GM13976 (cell line): Measurements from ENCODE around the gene SPATA19.

Experiments used
- DNase-seq: peaks from one replicate; pipeline ENCODE4 v3.0.0; 2012; ENCODE audit warnings: low spot score
- in situ Hi-C: fragments of 300-500 bp; cut with MboI; formaldehyde crosslinking; loops from one replicate; pipeline ENCODE4 v1.12.0; 2022; ENCODE audit warnings: low sequenced_read_pairs, mixed read lengths, inconsistent platforms; ENCODE audit not compliant: unreplicated experiment
- TF ChIP-seq, protein P1 (sequence below): IDR thresholded peaks from 2 replicates; pipeline ENCODE4 v1.5.1; 2012; ENCODE audit warnings: borderline replicate concordance, mild to moderate bottlenecking; ENCODE audit not compliant: insufficient read depth; ENCODE audit errors: extremely low read depth, missing control alignments, control extremely low read depth

Gene SPATA19

DNA sequence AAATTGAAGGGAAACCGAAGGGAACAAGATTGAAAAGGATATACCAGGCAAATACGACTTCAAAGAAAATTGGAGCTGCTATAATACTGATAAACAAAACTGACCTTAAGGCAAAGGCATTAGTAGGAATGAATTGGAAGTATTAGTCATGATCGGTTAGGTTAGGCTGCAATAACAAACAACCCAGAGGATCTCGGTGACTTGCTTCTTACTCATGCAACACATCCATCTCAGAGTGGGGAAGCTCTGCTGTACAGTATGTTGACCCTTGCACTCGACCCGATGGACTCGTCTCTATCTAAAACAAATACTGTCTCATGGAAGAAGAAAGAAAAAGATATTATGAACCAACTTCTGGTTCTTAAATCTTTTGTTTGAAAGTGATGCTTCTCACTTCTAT, 42.3 kb downstream of the SPATA19 start:
- no peak for DNase-seq
- TF ChIP-seq, protein P1, sequence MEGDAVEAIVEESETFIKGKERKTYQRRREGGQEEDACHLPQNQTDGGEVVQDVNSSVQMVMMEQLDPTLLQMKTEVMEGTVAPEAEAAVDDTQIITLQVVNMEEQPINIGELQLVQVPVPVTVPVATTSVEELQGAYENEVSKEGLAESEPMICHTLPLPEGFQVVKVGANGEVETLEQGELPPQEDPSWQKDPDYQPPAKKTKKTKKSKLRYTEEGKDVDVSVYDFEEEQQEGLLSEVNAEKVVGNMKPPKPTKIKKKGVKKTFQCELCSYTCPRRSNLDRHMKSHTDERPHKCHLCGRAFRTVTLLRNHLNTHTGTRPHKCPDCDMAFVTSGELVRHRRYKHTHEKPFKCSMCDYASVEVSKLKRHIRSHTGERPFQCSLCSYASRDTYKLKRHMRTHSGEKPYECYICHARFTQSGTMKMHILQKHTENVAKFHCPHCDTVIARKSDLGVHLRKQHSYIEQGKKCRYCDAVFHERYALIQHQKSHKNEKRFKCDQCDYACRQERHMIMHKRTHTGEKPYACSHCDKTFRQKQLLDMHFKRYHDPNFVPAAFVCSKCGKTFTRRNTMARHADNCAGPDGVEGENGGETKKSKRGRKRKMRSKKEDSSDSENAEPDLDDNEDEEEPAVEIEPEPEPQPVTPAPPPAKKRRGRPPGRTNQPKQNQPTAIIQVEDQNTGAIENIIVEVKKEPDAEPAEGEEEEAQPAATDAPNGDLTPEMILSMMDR, result no peak
- in situ Hi-C loops, result no loop called here

DNA sequence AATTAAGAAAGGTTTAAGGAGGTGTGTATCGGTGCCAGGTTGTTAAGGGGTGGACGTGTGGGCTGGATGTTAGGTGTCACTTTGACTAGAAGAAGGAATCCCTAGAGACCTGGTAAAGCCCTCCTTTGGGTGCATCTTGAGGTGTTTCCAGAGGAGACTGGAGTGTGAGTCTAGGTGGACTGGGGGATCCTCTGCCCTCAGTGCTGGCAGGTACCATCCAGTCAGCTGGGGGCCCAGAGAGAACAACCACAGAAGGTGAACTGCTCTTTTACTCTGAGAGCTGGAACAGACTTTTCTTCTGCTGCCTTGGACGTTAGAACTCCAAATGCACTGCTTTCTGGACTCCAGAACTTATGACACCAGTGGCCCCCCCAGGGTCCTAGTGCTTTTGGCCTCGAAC, 44.0 kb downstream of the SPATA19 start:
- TF ChIP-seq, protein P1, result no peak
- DNase-seq, result no peak
- in situ Hi-C loops, result no loop called here

DNA sequence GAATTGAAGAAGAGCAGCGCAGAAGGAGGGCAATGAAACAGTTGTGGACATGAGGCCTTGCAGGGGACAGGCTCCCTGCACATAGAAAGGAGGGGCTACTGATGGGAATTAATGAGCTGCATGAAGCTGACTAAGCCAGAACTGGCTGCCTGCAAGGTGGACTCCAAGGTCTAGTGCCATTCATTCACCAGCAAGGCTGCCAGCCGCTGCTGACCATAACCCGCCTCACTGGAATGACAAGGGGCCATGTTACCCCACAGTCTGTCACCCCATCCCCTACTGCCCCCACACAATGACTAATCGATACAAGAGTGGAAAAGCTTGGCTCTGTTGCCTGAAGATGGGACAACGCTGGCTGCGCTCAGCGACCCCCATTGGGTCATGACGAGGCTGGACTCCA, 44.6 kb downstream of the SPATA19 start:
- TF ChIP-seq, protein P1, result no peak
- in situ Hi-C loops, result no loop called here
- no peak for DNase-seq

DNA sequence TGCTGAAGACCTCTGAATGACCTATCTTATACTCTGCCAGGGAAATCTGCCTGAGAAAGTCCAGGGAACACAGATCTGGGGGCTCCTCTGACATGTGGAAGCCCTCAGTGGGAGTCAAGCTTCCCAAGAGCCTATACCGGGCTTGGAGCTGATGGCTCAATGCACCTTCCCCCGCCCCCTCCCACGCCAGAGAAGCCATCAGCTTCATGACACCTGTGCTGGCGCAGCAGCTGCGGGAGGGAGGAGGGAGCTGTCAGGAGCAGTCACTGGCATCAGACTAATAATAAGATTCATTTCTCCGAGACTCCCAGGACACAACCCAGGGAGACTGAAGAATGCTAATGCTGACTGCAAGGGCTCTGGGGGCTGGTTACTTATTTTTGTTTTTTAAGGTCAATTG, 47.8 kb downstream of the SPATA19 start:
- no peak for DNase-seq
- TF ChIP-seq, protein P1, result no peak
- in situ Hi-C loops, result no loop called here

DNA sequence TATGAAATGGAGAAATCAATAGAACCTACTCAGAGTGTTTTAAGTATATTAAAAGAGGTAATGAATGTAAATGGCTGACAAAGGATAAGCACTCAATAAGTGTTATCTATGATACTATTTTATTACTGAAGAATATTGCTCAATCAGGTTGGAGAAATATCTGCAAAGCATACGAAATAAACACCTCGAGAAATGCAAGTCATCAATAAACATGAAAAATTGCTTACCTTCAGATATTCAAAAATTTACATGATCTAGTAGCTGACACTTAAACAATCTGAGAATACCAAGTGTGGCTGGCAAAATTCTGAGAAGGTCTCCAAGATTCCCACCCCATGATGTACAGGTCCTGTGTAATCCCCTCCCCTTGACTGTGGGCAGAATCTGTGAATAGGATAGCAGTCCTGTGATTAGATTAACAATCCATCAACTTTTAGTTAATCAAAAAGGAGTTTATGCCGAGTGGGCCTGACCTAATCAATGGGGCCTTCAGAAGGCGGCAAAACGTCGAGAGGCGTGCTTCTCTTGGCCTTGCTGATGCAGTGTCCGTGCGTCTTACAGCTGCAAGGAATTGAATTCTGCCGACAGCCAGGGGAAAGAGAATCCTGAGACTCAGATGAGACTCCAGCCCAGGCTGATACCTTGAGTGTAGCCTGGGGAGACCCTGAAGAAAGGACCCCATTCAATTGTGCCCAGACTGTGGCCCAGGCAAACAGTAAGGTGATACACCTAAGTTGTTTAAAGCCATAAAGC, 49.1 kb downstream of the SPATA19 start:
- no peak for DNase-seq
- in situ Hi-C loops, result no loop called here
- TF ChIP-seq, protein P1, result no peak

DNA sequence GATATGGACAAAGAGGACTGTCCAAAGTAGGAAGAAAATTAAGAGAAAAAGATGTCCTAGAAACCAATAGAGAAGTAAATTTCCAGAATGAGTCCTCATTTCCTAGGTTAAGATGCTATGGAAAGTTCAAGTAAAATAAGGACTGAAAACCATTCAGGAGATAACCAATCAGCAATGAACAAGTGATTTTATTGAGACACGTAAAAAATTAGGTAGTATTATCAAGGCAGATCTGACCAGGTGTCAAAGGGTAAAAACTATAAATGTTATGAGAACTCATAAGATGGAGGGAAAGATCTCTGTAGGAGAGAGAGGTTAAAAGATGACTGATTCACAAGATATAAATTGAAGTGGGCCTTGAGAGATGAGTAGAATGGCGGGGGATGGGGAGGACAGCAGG, 50.2 kb downstream of the SPATA19 start:
- TF ChIP-seq, protein P1, result no peak
- in situ Hi-C loops, result no loop called here

More for the DNA sequence above, 50.2 kb downstream of the SPATA19 start:
- no peak for DNase-seq
